Measurements from ENCODE around the gene TSHZ3.

GRCh38 chr19:31292639-31293185 lies 56.5 kb downstream of the TSHZ3 start:
- no peak for TF ChIP-seq CTCF (IDR thresholded peaks at IDR 0.05; ENCODE audit: poor library complexity, severe bottlenecking)
- no peak for TF ChIP-seq TAF1 (IDR thresholded peaks at IDR 0.05; ENCODE audit: low read depth)
